H1 (cell line): Measurements from ENCODE around the gene IFNL3. TPM values are rescaled to one million over a fixed set of nuclear protein-coding genes. Genes with fewer than 3 reads are reported as not detected.

ENCODE experiments used
- CTCF ChIA-PET: fragments of 300-600 bp; sonication (Branson Sonifier 250); formaldehyde crosslinking; loops from one replicate; lab custom pipeline; 2021; ENCODE audit not compliant: partially characterized antibody; lab: Charles Lee
- POLR2A ChIA-PET: fragments of 300-600 bp; sonication (Branson Sonifier 250); formaldehyde crosslinking; loops from one replicate; lab custom pipeline; 2021; ENCODE audit warnings: inconsistent platforms; ENCODE audit not compliant: partially characterized antibody; lab: Charles Lee
- DNase-seq, 2 experiments: peaks; one replicate each; pipeline versions ENCODE4 v3.0.0 to v3.0.0-alpha.2; 2010 to 2022; ENCODE audit warnings: low spot score in 2 of 2, low read depth in 1 of 2, mixed read lengths in 1 of 2
- FAIRE-seq: peaks from 2 replicates; lab custom pipeline; 2011; peaks lifted over from hg19 to GRCh38; lab: Jason Lieb, UNC
- H2AFZ ChIP-seq: 2 replicates; pipeline ENCODE4 v1.8.1; 2012; ENCODE audit warnings: low read length, inconsistent platforms
- H2AK5ac ChIP-seq: 2 replicates; pipeline ENCODE4 v1.6.1; 2013; ENCODE audit warnings: low read depth, low read length
- H2BK120ac ChIP-seq: replicated peaks from 2 replicates; pipeline ENCODE3; 2013; ENCODE audit warnings: low read depth, low read length, inconsistent platforms
- H2BK12ac ChIP-seq: 2 replicates; pipeline ENCODE4 v1.6.1; 2013; ENCODE audit warnings: low read depth, low read length
- H2BK15ac ChIP-seq: 2 replicates; pipeline ENCODE4 v1.6.1; 2013; ENCODE audit warnings: low read length
- H2BK20ac ChIP-seq: 2 replicates; pipeline ENCODE4 v1.6.1; 2013; ENCODE audit warnings: low read length
- H2BK5ac ChIP-seq: 2 replicates; pipeline ENCODE4 v1.6.1; 2013; ENCODE audit warnings: low read depth, low read length
- H3K14ac ChIP-seq: 2 replicates; pipeline ENCODE4 v1.6.1; 2013; ENCODE audit warnings: inconsistent platforms; ENCODE audit not compliant: insufficient read length
- H3K18ac ChIP-seq: 2 replicates; pipeline ENCODE4 v1.6.1; 2013; ENCODE audit warnings: low read length; ENCODE audit errors: extremely low read depth
- H3K23ac ChIP-seq: 2 replicates; pipeline ENCODE4 v1.6.1; 2013; ENCODE audit warnings: inconsistent platforms; ENCODE audit not compliant: insufficient read length
- H3K23me2 ChIP-seq: 2 replicates; pipeline ENCODE4 v1.6.1; 2013; ENCODE audit warnings: low read depth, low read length
- H3K27ac ChIP-seq: 2 replicates; pipeline ENCODE4 v1.6.1; 2011; ENCODE audit warnings: low read depth, low read length, inconsistent platforms
- H3K27me3 ChIP-seq, 4 experiments: replicated peaks in 1 of 4; 1 replicate in 1 of 4; 2 replicates in 3 of 4; pipeline versions ENCODE4 v1.6.1 to v1.8.1; 2011 to 2013; ENCODE audit warnings: low read length in 3 of 4, mild to moderate bottlenecking in 3 of 4, inconsistent platforms in 2 of 4, mixed read lengths in 2 of 4, moderate library complexity in 1 of 4; ENCODE audit not compliant: control insufficient read depth in 3 of 4, insufficient read depth in 3 of 4; ENCODE audit errors: extremely low read depth in 1 of 4
- H3K36me3 ChIP-seq, 4 experiments: 2 replicates each; pipeline versions ENCODE4 v1.6.1 to v1.8.1; 2011 to 2013; ENCODE audit warnings: mild to moderate bottlenecking in 4 of 4, low read length in 3 of 4, moderate library complexity in 2 of 4, control low read depth in 1 of 4, inconsistent platforms in 1 of 4; ENCODE audit not compliant: insufficient read depth in 4 of 4, control insufficient read depth in 2 of 4
- H3K4ac ChIP-seq: replicated peaks from 2 replicates; pipeline ENCODE3; 2013; ENCODE audit warnings: low read length, low read depth, mixed read lengths, inconsistent platforms; ENCODE audit not compliant: insufficient read length
- H3K4me1 ChIP-seq, 4 experiments: replicated peaks in 1 of 4; 1 replicate in 1 of 4; 2 replicates in 3 of 4; pipeline versions ENCODE4 v1.6.1 to v1.8.1; 2011 to 2013; ENCODE audit warnings: low read length in 3 of 4, inconsistent platforms in 2 of 4, mixed read lengths in 1 of 4; ENCODE audit not compliant: insufficient read depth in 4 of 4, control insufficient read depth in 3 of 4
- H3K4me2 ChIP-seq, 2 experiments: 2 replicates each; pipeline versions ENCODE4 v1.6.1 to v1.8.1; 2011 to 2013; ENCODE audit warnings: low read depth in 2 of 2, low read length in 2 of 2, control low read depth in 1 of 2, inconsistent platforms in 1 of 2, mild to moderate bottlenecking in 1 of 2; ENCODE audit not compliant: insufficient read depth in 1 of 2
- H3K4me3 ChIP-seq, 4 experiments: fragments of 200-600, 300-600 bp in 1 of 4; sonication (generic), shearing (Covaris generic), sonication (Bioruptor Twin) in 1 of 4; 2 replicates each; pipeline versions ENCODE4 v1.5.1 to v1.8.1; 2011 to 2016; ENCODE audit warnings: low read length in 4 of 4, low read depth in 3 of 4, control low read depth in 2 of 4, inconsistent platforms in 2 of 4, mild to moderate bottlenecking in 2 of 4, mixed read lengths in 1 of 4, moderate library complexity in 1 of 4; ENCODE audit not compliant: insufficient read depth in 2 of 4; ENCODE audit errors: extremely low read depth in 1 of 4
- H3K56ac ChIP-seq: replicated peaks from 2 replicates; pipeline ENCODE3; 2013; ENCODE audit warnings: low read depth, mild to moderate bottlenecking, mixed read lengths, low read length, inconsistent platforms; ENCODE audit not compliant: insufficient read length
- H3K79me1 ChIP-seq: 2 replicates; pipeline ENCODE4 v1.6.1; 2013; ENCODE audit warnings: low read depth, low read length, control low read depth
- H3K79me2 ChIP-seq, 2 experiments: 2 replicates each; pipeline versions ENCODE4 v1.6.1 to v1.8.1; 2012 to 2013; ENCODE audit warnings: low read length in 2 of 2, mild to moderate bottlenecking in 2 of 2, inconsistent platforms in 1 of 2; ENCODE audit not compliant: insufficient read depth in 2 of 2, control insufficient read depth in 1 of 2
- H3K9ac ChIP-seq, 4 experiments: replicated peaks in 1 of 4; 1 replicate in 1 of 4; 2 replicates in 3 of 4; pipeline versions ENCODE4 v1.6.1 to v1.8.1; 2011 to 2013; ENCODE audit warnings: low read depth in 3 of 4, low read length in 3 of 4, control low read depth in 2 of 4, mild to moderate bottlenecking in 2 of 4, moderate library complexity in 2 of 4, inconsistent platforms in 1 of 4; ENCODE audit errors: extremely low read depth in 1 of 4
- H3K9me3 ChIP-seq, 2 experiments: 2 replicates each; pipeline versions ENCODE4 v1.6.1 to v1.8.1; 2012 to 2013; ENCODE audit warnings: mild to moderate bottlenecking in 2 of 2, moderate library complexity in 2 of 2, control low read depth in 1 of 2, inconsistent platforms in 1 of 2, low read depth in 1 of 2, low read length in 1 of 2, mixed read lengths in 1 of 2; ENCODE audit not compliant: insufficient read depth in 2 of 2
- H4K20me1 ChIP-seq, 2 experiments: replicated peaks in 1 of 2; 2 replicates each; pipeline versions ENCODE3 to v1.8.1; 2011 to 2013; ENCODE audit warnings: inconsistent platforms in 2 of 2, low read length in 2 of 2, mild to moderate bottlenecking in 1 of 2; ENCODE audit not compliant: insufficient read depth in 2 of 2, control insufficient read depth in 1 of 2
- H4K5ac ChIP-seq: 2 replicates; pipeline ENCODE4 v1.6.1; 2013; ENCODE audit warnings: low read length, low read depth, mixed read lengths, inconsistent platforms; ENCODE audit not compliant: insufficient read length
- H4K8ac ChIP-seq: 2 replicates; pipeline ENCODE4 v1.8.0; 2013; ENCODE audit warnings: mild to moderate bottlenecking, moderate library complexity, low read length, inconsistent platforms; ENCODE audit not compliant: insufficient read depth; ENCODE audit errors: extremely low read depth
- H4K91ac ChIP-seq: replicated peaks from 2 replicates; pipeline ENCODE3; 2013; ENCODE audit warnings: low read length, mixed read lengths, inconsistent platforms; ENCODE audit not compliant: insufficient read length
- CHD1 ChIP-seq: IDR thresholded peaks from 2 replicates; pipeline ENCODE4 v1.6.1; 2012; ENCODE audit warnings: low read depth, low read length, improper control_type of control experiment
- EP300 ChIP-seq, 2 experiments: IDR thresholded peaks; 1 replicate in 1 of 2; 2 replicates in 1 of 2; pipeline ENCODE4 v1.6.1; 2011 to 2012; ENCODE audit warnings: low read depth in 2 of 2, low read length in 2 of 2, mild to moderate bottlenecking in 2 of 2, borderline replicate concordance in 1 of 2, inconsistent platforms in 1 of 2, moderate library complexity in 1 of 2
- POU5F1 ChIP-seq: IDR thresholded peaks from 2 replicates; pipeline ENCODE4 v1.6.1; 2011; ENCODE audit warnings: low read depth, mild to moderate bottlenecking, low read length, moderate library complexity
- RBBP5 ChIP-seq: IDR thresholded peaks from 2 replicates; pipeline ENCODE4 v1.7.1; 2012; ENCODE audit warnings: low read depth, mild to moderate bottlenecking, inconsistent platforms, low read length, moderate library complexity, borderline replicate concordance
- RXRA ChIP-seq: IDR thresholded peaks from 2 replicates; pipeline ENCODE4 v1.6.1; 2011; ENCODE audit warnings: low read depth, mild to moderate bottlenecking, low read length, moderate library complexity; ENCODE audit not compliant: insufficient read depth
- ZNF274 ChIP-seq: IDR thresholded peaks from 2 replicates; pipeline ENCODE4 v1.7.0; 2012; ENCODE audit warnings: low read length, borderline replicate concordance; ENCODE audit errors: extremely low read depth
- WGBS, 2 experiments: shearing (Covaris generic) in 1 of 2; methylation state at CpG; one replicate each; pipeline versions ENCODE4 v1.1.6 to v1.1.7; 2013 to 2015; ENCODE audit warnings: low lambda C conversion rate in 2 of 2, mixed read lengths in 2 of 2, inconsistent platforms in 1 of 2, low coverage in 1 of 2, missing lambda C conversion rate in 1 of 2; ENCODE audit not compliant: insufficient replicate concordance in 2 of 2, insufficient coverage in 1 of 2, insufficient read length in 1 of 2; ENCODE audit errors: extremely low coverage in 1 of 2, missing lambda C conversion rate in 1 of 2; 5-methylcytosine and 5-hydroxymethylcytosine counted together
- polyA plus RNA-seq, 7 experiments: library from polyadenylated mRNA; depleted of rRNA in 3 of 7; stranded (reverse) in 5 of 7; unstranded in 2 of 7; fragments of >200 nt in 5 of 7; fragments of 200-250 nt in 2 of 7; gene quantifications; 1 replicate in 5 of 7; 2 replicates in 1 of 7; 4 replicates in 1 of 7; pipeline versions ENCODE4 v1.2.1 to v1.2.3, GENCODE V29; 2011 to 2013; ENCODE audit warnings: missing spikeins in 2 of 7, mixed read lengths in 2 of 7
- total RNA-seq: library from RNA; stranded (reverse); fragmentation: NEBNext Ultra II Directional; extraction: Animal tissue kit (Norgen Biotek cat#: 25700); gene quantifications from 2 replicates; pipeline ENCODE4 v1.2.1, GENCODE V29; 2021

The IFNL3 gene
- total and polyA plus RNA-seq, 2 of the 8 experiments (the other 6 are each of a cell fraction or from before 2014, with no cell fraction given) = 0.11 TPM; not detected in 1

GRCh38 chr19:39277598-39277997 lies 32.8 kb upstream of the IFNL3 start:
- Histone ChIP-seq H3K4me2 (no peak overlapping the region), H3K36me3 (no peaks in the 10 kb centered on the region), H3K27me3 (peaks cover 0 to 4% (median 0%) of the 10 kb centered on the region in 4 experiments; a peak in 2 of 7 replicates), H3K4me3 (no peak overlapping the region), H3K23me2 (no peaks in the 10 kb centered on the region; the same call in 1 of the 2 replicates), H3K23ac (no peak overlapping the region), H3K18ac (no peak overlapping the region), H3K9ac (no peak overlapping the region), H3K56ac (no peak overlapping the region), H2AFZ (no peak overlapping the region), H3K79me1 (no peaks in the 10 kb centered on the region), H3K4ac (no peak overlapping the region), H4K91ac (no peak overlapping the region), H2AK5ac (no peak overlapping the region), H3K27ac (no peak overlapping the region), H2BK15ac (no peak overlapping the region), H4K8ac (no peak overlapping the region), H3K4me1 (no peaks in the 10 kb centered on the region), H4K5ac (no peak overlapping the region), H2BK20ac (no peak overlapping the region), H2BK120ac (no peak overlapping the region), H3K9me3 (no peaks in the 10 kb centered on the region), H3K79me2 (no peaks in the 10 kb centered on the region), H4K20me1 (no peaks in the 10 kb centered on the region), H2BK5ac (no peak overlapping the region), H2BK12ac (no peak overlapping the region), H3K14ac (no peak overlapping the region)
- POLR2A ChIA-PET = interaction anchor here (1.4 kb wide), 1 partner anchor 26 kb away, joined by 3 read pairs; no protein-coding TSS in a partner anchor
- TF ChIP-seq RXRA (no peak), POU5F1 (no peak), CHD1 (no peak), ZNF274 (no peak), RBBP5 (no peak), EP300 (IDR thresholded peaks at IDR 0.05; ENCODE audit: borderline replicate concordance in 1 of 2, low read depth in 2 of 2, low read length in 2 of 2) (no peak)
- CTCF ChIA-PET = interaction anchor here (0.7 to 1.7 kb wide), 2 partner anchors 12 to 52 kb away, joined by 4 to 5 read pairs; no protein-coding TSS in a partner anchor
- FAIRE-seq (no peak), DNase-seq (no peak)
- WGBS, 2 experiments = 81% methylated on average over 7 of the region's 7 CpGs; no CpG with 5 or more reads in 1 of the 2 experiments
